DMS79 treated with DMSO at 0.1 percent for 48 hours (cell line): ENCODE data around the gene ZNF266.

Experiments used
- DNase-seq: peaks from one replicate; lab custom pipeline; 2025; lab: John Stamatoyannopoulos, UW

Gene ZNF266

DNA sequence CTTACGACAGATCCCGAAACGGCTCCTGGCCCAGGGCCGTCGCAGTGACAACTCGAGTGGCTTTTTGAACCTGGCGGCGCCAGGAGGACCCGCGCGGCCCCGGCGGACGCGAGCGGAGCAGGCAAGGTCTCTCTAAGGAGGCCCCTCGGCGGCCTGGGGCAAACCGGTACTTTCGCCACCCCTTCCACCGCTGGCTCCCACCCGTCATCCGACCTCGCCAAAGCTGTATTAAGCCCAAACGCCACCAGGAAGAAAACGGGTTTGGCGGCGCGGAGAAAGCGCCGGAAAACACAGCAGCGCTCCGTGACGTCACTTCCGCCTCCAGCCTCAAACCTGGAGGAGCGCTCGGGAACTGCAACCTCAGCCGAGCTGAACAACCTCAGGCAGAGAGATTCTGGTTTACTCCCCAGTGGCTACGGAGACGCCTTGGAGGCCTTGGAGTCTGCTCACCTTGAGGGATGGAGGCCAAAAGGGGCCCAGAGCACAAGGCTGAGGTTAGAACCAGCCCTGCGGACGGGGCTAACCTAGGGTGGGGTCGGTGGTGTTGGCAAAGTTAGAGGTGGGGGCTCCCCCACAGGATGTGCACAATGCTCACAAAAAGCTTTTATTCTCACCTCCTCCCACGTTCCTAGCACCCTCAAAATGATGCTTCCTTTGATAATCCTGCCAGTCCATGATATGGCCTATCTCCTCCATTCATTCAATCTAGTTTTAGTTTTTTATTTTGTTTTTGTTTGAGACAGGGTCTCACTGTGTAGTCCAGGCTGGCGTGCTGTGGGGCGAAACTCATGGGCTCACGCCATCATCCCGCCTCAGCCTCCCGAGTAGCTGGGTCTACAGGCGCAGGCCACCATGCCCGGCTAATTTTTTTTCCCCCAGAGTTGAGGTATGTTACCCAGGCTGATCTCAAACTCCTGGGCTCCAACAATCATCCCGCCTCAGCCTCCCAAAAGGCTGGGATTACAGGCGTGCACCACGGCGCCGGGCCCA lies at the start of gene ZNF266:
TSS of gene ZNF266 (minus strand) at position 295 of the 990 bp plus-strand sequence. CDS start 15,484 bp downstream, outside the sequence.
- DNase-seq = peak; percentile 90

DNA sequence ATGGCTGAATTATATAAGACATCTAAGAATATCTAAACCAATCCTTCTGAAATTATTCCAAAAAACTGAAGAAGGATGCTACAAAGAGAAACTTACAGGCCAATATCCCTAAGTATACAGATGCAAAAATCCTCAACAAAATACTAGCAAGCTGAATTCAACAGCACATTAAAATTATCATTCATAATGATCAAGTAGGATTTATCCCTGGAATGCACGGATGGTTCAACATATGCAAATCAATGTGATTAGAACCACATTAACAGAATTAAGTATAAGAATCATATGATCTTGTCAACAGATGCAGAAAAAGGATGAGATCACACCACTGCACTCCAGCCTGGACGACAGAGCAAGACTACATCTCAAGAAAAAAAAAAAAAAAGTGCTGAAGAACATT lies 49.8 kb upstream of the ZNF266 start:
- DNase-seq = no peak

DNA sequence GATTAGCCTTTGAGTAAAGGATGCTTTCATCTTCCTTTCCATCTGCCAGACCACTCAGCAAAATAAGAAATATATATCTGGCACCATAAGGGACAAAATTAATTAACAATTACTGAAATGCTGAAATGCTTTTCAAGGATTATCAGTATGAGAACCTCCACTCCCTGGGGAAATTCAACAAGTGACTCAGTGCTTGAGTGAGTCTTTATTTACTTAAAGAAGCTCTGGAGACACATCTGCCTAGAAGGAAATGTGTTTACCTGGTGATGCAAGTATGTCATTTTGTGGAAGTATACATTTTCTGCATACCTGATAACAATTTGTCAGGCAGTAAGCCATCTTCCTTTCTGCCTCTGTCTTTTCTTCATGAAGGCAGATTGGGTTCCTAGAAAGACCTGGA lies 39.6 kb upstream of the ZNF266 start:
- no peak for DNase-seq

DNA sequence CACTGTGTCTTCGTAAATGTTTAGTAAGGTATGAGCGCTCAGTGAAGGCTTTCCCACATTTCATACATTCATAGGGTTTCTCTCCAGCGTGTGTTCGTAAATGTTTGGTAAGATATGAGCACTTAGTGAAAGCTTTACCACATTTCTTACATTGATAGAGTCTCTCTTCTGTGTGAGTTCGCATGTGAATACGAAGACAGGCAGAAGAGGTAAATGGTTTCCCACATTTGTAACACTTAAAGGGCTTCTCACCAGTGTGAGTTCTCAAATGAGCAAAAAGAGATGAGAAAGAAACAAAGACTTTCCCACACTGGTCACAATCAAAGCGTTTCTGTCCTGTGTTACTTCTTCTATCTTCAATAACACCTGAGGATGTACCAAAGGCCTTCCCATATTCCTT lies 31.8 kb upstream of the ZNF266 start:
- no peak for DNase-seq

DNA sequence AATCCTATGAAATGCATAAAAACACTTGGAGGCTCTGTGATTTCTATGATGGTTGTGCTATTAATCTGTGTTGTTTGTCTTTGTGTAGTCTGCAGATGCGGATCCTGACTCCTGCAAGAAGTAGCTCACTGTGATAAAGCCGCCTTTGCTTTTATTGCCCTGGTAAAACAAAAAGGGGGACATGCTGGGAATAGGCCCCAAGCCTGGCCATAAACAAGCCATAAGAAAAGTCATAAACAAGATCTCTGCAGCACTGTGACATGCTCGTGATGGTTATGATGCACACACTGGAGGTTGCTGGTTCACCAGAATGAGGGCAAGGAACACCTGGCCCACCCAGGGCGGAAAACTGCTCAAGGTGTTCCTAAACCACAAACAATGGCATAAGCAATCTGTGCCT lies 26.6 kb upstream of the ZNF266 start:
- DNase-seq = no peak

DNA sequence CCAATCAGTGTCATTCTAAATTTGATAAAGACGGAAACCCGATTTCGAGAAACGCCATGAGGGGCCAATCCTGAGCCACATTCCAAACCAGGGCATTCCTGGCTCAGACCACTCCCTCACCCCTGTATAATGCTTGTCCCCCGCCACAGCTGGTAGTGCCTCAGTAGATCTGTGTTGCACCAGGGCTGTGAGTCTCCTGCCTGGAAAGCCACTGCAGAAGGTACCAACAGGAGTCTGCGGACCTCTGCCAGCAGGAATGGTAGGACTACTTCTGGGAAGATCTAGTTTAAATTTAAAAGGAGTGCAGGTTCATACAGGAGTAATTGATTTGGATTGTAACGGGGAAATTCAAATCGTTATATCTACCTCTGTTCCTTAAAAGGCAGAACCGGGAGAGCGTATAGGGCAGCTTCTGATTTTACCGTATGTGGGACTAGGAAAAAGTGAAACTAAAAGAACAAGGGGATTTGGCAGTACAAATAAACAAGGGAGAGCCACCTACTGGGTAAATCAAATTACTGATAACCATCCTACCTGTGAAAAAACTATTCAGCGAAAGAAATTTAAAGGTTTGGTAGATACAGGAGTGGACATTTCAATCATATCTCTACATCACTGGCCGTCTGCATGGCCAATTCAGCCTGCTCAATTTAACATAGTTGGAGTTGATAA lies 20.8 kb upstream of the ZNF266 start:
- no peak for DNase-seq

DNA sequence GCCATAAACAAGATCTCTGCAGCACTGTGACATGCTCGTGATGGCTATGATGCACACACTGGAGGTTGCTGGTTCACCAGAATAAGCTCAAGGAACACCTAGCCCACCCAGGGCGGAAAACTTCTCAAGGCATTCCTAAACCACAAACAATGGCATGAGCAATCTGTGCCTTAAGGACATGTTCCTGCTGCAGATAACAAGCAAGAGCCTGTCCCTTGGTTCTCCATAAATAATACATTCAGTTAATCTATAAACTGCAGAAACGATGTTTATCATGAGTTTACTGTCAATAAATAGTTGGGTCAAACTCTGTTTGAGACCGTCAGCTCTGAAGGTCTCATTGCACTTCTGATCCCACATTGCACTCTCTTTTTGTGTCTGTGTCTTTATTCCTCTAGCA lies 18.6 kb upstream of the ZNF266 start:
- DNase-seq = no peak

DNA sequence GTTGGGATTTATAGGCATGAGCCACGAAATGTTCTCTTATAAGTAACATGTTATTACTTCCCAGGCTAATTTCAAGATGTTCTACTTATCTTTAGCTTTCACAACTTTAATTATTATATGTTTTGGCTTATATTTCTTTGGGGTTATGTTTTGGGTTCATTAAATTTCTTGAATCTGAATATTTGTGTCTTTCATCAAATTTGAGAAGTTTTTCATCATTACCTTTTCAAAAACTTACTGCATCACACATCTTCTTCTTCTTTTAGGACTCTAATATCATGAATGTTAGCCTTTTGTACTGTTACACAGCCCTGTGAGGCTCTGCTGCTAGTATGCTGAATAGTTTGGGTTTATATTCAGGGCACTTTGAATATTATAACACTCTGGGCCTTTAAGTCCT lies 9.7 kb upstream of the ZNF266 start:
- no peak for DNase-seq

DNA sequence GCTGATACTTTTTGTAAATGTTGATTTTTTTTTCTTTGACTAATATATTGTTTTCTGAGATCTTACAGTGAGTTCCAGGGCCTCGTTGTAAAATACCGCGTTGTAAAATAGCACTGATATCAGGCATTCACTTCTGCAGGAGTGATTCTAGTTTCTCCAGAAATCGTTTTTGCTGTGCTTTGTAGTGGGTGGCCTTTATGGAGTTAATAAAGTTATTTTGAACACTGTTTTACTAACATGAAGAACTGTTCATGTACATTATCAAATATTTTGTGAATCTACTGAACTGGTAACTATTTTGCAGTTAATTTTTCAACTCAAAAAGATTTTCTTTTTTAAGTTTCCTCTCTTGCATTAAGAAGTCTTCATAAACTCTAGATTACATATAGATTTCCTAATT lies 985 bp upstream of the ZNF266 start:
- no peak for DNase-seq

DNA sequence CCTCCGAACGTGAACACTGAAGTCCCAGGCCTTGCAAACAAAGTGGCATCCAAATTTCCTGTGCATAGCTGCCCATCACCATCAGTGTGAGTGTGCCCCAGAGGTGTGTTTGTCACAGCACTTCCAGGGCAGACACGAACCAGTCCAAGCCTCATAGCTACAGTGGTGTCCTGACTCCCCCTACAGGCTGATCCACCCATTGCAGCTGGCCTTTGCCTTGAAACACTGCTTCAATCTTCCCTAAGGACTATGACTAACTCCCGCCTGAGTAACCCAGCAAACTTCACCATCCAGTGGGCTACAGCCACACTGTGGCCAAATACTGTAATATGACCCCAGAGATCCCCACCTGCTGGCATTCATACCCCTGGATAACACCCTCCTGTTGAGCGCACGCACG lies 3.9 kb downstream of the ZNF266 start:
- no peak for DNase-seq

DNA sequence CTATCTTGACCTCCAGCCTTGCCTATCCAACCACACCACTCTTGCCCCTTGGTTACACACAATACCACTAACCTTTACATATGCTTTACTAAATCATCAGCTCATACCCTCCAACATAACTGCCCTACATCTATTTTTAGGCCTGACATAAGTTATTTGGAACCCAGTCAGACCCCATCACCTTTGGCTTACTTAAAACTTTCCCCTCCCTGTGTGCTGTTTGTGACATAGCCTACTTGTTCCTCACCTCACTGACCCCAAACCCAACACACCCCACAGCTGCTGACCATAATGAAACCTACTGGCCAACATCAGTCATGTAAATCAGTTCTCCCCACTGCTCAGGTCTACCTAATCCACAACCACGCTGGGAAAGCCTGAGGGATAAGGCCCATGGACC lies 4.9 kb downstream of the ZNF266 start:
- DNase-seq = no peak

DNA sequence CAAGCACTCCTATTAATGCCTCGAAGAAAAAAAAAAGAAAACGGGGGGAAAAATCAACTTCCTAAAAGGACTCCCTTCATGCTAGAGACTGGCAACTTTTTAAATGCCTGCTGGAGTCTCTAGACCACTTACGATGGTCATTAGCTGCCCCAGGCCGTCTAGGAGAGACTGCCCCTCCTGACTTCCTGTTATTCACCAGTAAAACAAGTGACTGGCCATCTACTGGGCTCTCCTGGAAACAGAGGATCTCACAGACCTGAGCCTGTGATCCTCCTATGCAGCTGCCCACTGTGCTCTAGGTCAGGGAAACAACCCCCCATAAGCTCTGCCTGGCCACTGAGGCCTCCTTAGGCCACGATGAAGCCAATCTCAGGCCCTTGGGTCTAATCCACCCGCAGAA lies 7.4 kb downstream of the ZNF266 start:
- DNase-seq = no peak

DNA sequence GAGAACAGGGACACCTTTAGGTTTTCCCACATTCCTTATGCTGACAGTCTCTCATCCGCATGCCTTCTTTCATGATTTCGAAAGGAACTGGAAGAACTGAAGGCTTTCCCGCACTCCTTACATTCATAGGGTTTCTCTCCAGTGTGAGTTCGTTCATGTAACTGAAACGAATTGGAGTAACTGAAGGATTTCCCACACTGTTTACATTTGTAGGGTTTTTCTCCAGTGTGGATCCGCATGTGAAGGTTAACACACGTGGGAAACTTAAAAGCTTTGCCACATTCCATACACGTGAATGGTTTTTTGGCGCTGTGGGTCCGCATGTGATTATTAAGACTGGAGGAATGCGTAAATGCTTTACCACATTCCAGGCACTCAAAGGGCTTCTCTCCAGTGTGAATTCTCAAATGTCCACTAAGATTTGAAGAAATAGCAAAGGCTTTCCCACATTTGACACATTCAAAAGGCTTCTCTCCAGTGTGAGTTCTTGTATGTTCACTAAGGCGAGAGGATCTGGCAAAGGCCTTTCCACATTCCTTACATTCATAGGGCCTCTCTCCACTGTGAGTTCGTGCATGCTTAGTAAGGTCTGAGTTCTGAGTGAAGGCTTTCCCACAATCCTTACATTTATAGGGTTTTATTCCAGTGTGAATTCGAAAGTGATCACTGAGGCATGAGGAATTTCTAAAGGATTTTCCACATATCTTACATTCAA lies 22.0 kb downstream of the ZNF266 start:
- no peak for DNase-seq

DNA sequence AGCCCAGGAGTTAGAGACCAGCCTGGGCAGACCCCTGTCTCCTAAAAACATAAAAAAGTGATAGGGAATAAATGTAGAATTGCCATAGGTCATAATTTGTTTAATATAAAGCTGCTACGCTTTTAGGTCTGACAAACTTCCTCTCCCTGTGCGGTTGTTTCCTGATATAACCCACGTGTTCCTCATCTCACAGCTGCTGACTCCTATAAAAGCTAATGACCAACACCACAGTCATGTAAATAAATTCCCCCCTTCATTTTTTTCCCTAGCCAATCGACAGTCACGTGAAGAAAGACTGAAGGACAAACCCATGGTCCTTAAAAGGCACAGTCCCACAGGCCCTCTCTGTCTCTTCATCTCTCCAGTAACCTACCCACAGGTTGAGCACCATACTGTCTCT lies 27.5 kb downstream of the ZNF266 start:
- DNase-seq = no peak

DNA sequence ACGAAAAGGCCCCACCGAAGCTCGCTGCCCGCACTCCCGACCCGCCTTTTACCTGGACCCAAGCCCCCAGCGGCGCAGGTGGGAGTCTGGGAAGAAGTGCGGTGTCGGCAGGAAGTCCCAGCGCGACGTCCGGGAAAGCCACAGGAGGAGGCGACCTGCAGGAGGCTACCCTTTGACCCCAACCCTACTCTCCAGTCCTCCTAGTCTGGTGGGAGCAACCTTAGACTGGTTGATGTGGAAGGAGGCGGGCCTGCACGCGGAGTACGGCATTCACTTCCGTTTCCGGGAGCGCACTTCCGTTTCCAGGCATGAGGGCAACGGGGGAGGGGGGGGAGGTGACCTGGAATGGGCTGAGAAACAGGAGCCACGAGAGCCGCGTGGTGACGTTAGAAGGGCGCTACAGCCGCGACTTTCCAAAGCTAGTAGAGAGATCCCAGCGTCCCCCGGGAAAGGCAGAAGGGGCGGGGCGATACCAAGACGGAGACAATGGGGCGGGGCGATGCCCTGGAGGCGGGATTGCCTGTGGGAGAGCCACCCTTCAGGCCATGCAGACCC lies 28.5 kb downstream of the ZNF266 start:
- no peak for DNase-seq

DNA sequence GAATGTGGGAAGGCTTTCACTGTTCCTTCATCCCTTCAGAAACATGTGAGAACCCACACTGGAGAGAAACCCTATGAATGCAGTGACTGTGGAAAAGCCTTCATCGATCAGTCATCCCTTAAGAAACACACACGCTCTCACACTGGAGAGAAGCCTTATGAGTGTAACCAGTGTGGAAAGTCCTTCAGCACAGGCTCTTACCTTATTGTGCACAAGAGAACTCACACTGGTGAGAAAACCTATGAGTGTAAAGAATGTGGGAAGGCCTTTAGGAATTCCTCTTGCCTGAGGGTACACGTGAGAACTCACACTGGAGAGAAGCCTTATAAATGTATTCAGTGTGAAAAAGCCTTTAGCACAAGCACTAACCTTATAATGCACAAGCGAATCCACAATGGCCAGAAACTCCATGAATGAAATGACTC lies 54.0 kb downstream of the ZNF266 start:
- DNase-seq = no peak

DNA sequence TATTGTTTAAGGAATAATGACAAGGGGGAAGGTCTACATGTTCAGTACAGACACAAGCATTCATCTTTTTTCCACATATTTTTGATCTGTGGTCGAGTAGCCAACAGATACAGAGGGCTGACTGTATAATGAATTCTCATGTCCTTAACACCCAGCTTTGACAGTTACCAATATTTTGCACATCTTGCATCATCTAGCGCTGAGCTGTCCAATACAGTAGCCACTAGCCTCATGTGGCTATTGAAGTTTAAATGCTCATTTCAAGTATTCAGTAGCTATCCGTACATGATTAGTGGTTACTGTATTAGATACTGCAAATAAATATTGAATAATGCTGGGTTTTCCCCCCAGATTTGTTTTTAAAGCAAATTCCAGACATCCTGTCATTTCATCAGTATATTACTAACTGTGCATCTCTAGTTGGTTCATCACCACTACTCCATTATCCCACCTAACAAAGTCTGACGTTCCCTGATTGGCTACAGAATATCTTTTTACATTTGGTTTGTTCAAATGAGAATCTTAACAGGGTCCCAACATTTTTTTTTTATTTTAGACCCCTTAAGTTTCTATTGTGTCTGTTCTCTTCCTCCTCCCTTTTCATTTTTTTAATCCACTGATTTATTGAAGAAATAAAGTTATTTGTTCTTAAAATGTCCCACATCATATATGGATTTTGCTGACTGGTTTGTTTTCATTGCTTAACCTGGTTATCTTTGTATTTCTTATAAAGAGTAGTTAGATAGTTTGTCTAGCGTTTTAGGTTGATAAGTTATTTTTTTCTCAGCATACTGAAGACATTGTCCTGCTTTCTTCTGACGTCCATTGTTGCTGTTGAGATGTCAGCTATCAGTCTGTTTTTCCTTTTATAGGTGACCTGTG lies 64.4 kb downstream of the ZNF266 start:
- DNase-seq = no peak

DNA sequence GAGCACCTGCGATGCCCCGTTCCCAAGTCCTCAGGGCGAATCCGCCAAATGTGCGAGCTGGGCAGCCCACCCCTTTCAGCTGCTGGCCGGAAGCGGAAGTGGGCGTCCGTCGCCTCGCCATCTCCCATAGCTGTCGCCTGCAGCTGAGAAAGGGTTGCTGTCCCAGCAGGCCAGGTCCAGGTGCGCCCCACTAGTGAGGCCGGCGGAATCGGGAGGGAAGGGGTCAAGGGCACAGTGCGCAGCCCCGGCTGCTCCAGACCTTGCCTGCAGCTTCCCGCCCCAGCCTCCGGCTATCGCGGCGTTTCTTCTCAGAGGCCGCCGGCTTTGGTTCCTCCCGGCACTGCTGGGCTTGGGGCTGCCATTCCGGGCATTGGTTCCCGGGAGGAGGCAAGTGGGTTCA lies 72.5 kb downstream of the ZNF266 start, which contains the start of gene ZNF177:
TSS of gene ZNF177 (plus strand) at position 109 of the 400 bp plus-strand sequence. CDS start 15,299 bp downstream, outside the sequence.
- DNase-seq = no peak
